Measurements from ENCODE around the gene LCN9. TPM values are rescaled to one million over a fixed set of nuclear protein-coding genes. Genes with fewer than 3 reads are reported as not detected.

LCN9 gene
- total and polyA plus RNA-seq, 2 of the 4 experiments (the other 2 are of a cell fraction), result not detected

DNA sequence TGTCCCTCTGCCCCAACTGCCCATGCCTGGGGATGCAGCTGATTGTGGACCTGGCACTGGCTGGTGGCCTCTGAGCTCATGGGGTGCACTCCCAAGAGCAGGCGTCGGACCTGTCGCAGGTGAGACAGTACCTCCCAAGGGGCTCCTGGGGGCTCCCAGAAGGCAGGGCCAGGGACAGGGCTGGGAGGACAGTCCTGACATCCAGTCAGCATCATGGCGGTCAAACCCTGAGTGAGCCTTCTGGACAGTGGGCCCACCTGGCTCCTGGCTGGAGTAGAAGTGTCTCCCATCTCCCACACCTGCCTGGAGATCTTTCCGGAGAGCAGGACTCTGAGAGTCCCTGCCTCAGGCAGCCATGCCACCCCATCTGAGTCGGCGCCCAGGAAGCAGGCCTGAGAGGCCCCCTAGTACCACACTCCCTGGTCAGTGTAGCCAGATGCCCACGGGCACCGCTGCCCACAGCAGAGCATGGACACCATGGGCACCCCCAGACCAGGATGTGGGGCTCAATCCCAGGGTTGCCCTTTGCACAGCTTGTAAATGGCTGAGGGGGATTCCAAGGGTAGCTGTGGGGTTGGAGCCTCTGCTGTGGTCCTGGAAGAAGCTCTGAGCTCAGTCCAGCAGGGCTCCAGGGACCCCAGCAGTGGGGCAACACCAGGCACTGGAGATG, 6.6 kb downstream of the LCN9 start:
- Histone ChIP-seq H3K4ac (ENCODE audit: low read depth, low read length) (no peak overlapping the region), H3K9me3 (ENCODE audit: control insufficient read depth, insufficient read depth, low read length) (peaks cover 3% of the 10 kb centered on the region; the same call in 1 of the 2 replicates), H4K91ac (ENCODE audit: insufficient read depth, low read depth, low read length) (no peak overlapping the region), H2AFZ (replicated peaks; ENCODE audit: low read length, poor library complexity) (no peak overlapping the region), H2BK15ac (ENCODE audit: low read depth, low read length) (no peak overlapping the region), H3K23ac (ENCODE audit: low read depth, low read length) (no peak overlapping the region), H3K14ac (replicated peaks; ENCODE audit: low read depth, low read length) (no peak overlapping the region), H3K9me1 (ENCODE audit: insufficient read depth, low read length) (no peaks in the 10 kb centered on the region), H2AK5ac (ENCODE audit: low read depth, low read length) (no peak overlapping the region), H4K5ac (ENCODE audit: low read depth, low read length) (no peak overlapping the region), H3K4me3 (ENCODE audit: insufficient read depth, low read depth, low read length) (no peak overlapping the region), H3K36me3 (ENCODE audit: control insufficient read depth, insufficient read depth, low read length) (no peaks in the 10 kb centered on the region), H3K56ac (ENCODE audit: extremely low read depth, insufficient read depth, low read length) (no peak overlapping the region), H4K8ac (ENCODE audit: low read depth in 2 of 2, low read length in 2 of 2) (no peak overlapping the region), H3K79me1 (ENCODE audit: low read depth in 1 of 2, low read length in 2 of 2) (no peaks in the 10 kb centered on the region), H3K4me2 (ENCODE audit: low read depth, low read length) (no peak overlapping the region), H3K18ac (ENCODE audit: low read depth, low read length) (no peak overlapping the region), H3K27ac (ENCODE audit: insufficient read depth, low read length) (no peak overlapping the region), H2BK5ac (ENCODE audit: low read depth, low read length, poor library complexity, severe bottlenecking) (no peak overlapping the region), H2BK20ac (ENCODE audit: low read depth, low read length) (no peak overlapping the region), H3K4me1 (ENCODE audit: control insufficient read depth, insufficient read depth, low read length) (no peaks in the 10 kb centered on the region), H2AK9ac (replicated peaks; ENCODE audit: low read depth, low read length, poor library complexity) (no peak overlapping the region), H4K20me1 (ENCODE audit: insufficient read depth, low read length) (no peaks in the 10 kb centered on the region), H3K9ac (ENCODE audit: low read depth, low read length) (no peak overlapping the region), H2BK120ac (ENCODE audit: low read depth, low read length) (no peak overlapping the region), H3K27me3 (ENCODE audit: control insufficient read depth, insufficient read depth, low read length) (no peaks in the 10 kb centered on the region; the same call in 1 of the 2 replicates)
- TF ChIP-seq CHD1 (IDR thresholded peaks at IDR 0.05; ENCODE audit: low read depth, low read length) (no peak), POLR2A (IDR thresholded peaks at IDR 0.05; ENCODE audit: low read depth, low read length) (no peak), CEBPB (IDR thresholded peaks at IDR 0.05; ENCODE audit: low read depth, low read length) (no peak), RFX5 (IDR thresholded peaks at IDR 0.05; ENCODE audit: low read depth, low read length) (no peak), BHLHE40 (IDR thresholded peaks at IDR 0.05; ENCODE audit: low read depth, low read length) (no peak), MXI1 (IDR thresholded peaks at IDR 0.05; ENCODE audit: borderline replicate concordance, low read depth, low read length) (no peak), NFE2L2 (IDR thresholded peaks at IDR 0.05; ENCODE audit: low read depth, low read length) (no peak), MAZ (IDR thresholded peaks at IDR 0.05; ENCODE audit: borderline replicate concordance, low read depth, low read length) (no peak), RAD21 (IDR thresholded peaks at IDR 0.05; ENCODE audit: low read length) (no peak), RCOR1 (IDR thresholded peaks at IDR 0.05; ENCODE audit: insufficient replicate concordance, low read length) (no peak), FOS (IDR thresholded peaks at IDR 0.05; ENCODE audit: low read depth, low read length) (no peak), MAFK (IDR thresholded peaks at IDR 0.05; ENCODE audit: low read depth, low read length) (no peak), SMC3 (IDR thresholded peaks at IDR 0.05; ENCODE audit: low read depth, low read length) (no peak)
- TF ChIP-seq, protein P1, sequence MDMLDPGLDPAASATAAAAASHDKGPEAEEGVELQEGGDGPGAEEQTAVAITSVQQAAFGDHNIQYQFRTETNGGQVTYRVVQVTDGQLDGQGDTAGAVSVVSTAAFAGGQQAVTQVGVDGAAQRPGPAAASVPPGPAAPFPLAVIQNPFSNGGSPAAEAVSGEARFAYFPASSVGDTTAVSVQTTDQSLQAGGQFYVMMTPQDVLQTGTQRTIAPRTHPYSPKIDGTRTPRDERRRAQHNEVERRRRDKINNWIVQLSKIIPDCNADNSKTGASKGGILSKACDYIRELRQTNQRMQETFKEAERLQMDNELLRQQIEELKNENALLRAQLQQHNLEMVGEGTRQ (IDR thresholded peaks at IDR 0.05; ENCODE audit: low read depth, low read length), result no peak
- TF ChIP-seq, protein P2, sequence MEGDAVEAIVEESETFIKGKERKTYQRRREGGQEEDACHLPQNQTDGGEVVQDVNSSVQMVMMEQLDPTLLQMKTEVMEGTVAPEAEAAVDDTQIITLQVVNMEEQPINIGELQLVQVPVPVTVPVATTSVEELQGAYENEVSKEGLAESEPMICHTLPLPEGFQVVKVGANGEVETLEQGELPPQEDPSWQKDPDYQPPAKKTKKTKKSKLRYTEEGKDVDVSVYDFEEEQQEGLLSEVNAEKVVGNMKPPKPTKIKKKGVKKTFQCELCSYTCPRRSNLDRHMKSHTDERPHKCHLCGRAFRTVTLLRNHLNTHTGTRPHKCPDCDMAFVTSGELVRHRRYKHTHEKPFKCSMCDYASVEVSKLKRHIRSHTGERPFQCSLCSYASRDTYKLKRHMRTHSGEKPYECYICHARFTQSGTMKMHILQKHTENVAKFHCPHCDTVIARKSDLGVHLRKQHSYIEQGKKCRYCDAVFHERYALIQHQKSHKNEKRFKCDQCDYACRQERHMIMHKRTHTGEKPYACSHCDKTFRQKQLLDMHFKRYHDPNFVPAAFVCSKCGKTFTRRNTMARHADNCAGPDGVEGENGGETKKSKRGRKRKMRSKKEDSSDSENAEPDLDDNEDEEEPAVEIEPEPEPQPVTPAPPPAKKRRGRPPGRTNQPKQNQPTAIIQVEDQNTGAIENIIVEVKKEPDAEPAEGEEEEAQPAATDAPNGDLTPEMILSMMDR (conservative IDR thresholded peaks at IDR 0.05; ENCODE audit: low read depth, low read length), result no peak
- TF ChIP-seq, protein P3, sequence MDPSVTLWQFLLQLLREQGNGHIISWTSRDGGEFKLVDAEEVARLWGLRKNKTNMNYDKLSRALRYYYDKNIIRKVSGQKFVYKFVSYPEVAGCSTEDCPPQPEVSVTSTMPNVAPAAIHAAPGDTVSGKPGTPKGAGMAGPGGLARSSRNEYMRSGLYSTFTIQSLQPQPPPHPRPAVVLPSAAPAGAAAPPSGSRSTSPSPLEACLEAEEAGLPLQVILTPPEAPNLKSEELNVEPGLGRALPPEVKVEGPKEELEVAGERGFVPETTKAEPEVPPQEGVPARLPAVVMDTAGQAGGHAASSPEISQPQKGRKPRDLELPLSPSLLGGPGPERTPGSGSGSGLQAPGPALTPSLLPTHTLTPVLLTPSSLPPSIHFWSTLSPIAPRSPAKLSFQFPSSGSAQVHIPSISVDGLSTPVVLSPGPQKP (IDR thresholded peaks at IDR 0.05; ENCODE audit: borderline replicate concordance, low read depth, low read length), result no peak
- ATAC-seq (ENCODE audit: low read depth) (no peak), DNase-seq (no peak)
- CTCF ChIA-PET, result no interaction called here
- in situ Hi-C loops (cut with MboI; ENCODE audit: low sequenced_read_pairs), result no loop called here
- dilution Hi-C loops (cut with HindIII; ENCODE audit: low sequenced_read_pairs, unreplicated experiment), result no loop called here
- POLR2A ChIA-PET (ENCODE audit: unreplicated experiment), result no interaction called here
- WGBS, 2 experiments (ENCODE audit: extremely low coverage in 2 of 2, insufficient read length in 1 of 2), result 80% methylated on average over 1 of the region's 9 CpGs; no CpG with 5 or more reads in 1 of the 2 experiments
- no TSS peak for BruUV-seq (replicated peaks)
- intact Hi-C loops (cut with micrococcal nuclease), result no loop called here
